ENCODE results near the gene CANT1. TPM values are rescaled to one million over a fixed set of nuclear protein-coding genes. Genes with fewer than 3 reads are reported as not detected.
A peak's percentile ranks its signal among the peaks of the same experiment; 100 is the strongest.

The CANT1 gene
- total and polyA plus RNA-seq, 9 of the 15 experiments (the other 6 are each of a cell fraction or from before 2014, with no cell fraction given): 2.7 to 66.4 (median 22.5) TPM

DNA sequence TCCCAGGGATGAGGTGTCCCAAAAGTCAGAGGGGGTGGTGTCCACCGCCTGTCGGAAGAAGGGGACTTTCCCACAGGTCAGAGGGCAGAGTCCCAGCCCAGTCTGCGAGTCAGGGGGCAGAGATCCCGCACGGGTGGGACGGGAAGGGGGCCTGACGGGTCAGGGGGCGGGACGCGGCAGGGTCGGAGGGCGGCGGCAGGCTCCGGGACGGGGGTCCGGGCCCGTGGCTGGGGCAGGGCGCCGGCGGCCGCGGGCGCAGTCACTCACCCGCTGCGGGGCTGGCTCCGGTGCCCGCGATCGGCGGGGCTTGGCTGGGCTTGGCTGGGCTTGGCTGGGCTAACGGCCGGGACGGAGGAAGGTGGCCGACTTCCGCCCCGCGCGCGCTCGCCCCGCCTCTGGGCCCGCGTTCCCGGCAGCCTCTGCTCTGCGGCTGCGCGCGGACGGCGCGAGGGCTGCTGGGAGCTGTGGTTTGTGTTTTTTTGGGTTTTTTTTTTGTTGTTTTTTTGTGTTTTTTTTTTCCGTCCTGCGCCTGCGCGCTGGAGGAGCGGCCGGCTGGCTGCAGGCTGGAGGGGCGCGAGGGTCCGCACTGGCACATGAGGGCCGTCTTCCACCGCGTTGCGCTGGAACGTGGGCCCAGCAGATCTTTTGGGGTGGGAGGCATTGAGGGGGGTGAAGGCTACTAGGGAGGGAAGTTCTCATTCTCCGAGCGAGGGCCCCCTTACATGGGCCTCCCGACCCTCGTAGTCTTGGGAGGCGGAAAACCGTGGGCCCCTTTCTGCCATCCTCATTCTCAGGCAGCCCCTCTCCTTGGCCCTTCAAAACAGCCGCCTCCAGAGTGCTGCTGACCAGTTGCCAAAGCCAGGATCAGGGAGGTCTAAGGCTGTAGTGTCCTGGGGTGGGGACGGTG lies at the start of gene CANT1 (continued):
- TF ChIP-seq, protein P1, sequence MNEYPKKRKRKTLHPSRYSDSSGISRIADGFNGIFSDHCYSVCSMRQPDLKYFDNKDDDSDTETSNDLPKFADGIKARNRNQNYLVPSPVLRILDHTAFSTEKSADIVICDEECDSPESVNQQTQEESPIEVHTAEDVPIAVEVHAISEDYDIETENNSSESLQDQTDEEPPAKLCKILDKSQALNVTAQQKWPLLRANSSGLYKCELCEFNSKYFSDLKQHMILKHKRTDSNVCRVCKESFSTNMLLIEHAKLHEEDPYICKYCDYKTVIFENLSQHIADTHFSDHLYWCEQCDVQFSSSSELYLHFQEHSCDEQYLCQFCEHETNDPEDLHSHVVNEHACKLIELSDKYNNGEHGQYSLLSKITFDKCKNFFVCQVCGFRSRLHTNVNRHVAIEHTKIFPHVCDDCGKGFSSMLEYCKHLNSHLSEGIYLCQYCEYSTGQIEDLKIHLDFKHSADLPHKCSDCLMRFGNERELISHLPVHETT (CRISPR knock-in tag; conservative IDR thresholded peaks at IDR 0.05 in 1 of 2, IDR thresholded peaks at IDR 0.05 in 1 of 2): peak in 1 of 2 experiments; percentile 74; a peak in 2 of 4 replicates
- TF ChIP-seq, protein P2, sequence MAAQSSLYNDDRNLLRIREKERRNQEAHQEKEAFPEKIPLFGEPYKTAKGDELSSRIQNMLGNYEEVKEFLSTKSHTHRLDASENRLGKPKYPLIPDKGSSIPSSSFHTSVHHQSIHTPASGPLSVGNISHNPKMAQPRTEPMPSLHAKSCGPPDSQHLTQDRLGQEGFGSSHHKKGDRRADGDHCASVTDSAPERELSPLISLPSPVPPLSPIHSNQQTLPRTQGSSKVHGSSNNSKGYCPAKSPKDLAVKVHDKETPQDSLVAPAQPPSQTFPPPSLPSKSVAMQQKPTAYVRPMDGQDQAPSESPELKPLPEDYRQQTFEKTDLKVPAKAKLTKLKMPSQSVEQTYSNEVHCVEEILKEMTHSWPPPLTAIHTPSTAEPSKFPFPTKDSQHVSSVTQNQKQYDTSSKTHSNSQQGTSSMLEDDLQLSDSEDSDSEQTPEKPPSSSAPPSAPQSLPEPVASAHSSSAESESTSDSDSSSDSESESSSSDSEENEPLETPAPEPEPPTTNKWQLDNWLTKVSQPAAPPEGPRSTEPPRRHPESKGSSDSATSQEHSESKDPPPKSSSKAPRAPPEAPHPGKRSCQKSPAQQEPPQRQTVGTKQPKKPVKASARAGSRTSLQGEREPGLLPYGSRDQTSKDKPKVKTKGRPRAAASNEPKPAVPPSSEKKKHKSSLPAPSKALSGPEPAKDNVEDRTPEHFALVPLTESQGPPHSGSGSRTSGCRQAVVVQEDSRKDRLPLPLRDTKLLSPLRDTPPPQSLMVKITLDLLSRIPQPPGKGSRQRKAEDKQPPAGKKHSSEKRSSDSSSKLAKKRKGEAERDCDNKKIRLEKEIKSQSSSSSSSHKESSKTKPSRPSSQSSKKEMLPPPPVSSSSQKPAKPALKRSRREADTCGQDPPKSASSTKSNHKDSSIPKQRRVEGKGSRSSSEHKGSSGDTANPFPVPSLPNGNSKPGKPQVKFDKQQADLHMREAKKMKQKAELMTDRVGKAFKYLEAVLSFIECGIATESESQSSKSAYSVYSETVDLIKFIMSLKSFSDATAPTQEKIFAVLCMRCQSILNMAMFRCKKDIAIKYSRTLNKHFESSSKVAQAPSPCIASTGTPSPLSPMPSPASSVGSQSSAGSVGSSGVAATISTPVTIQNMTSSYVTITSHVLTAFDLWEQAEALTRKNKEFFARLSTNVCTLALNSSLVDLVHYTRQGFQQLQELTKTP (IDR thresholded peaks at IDR 0.05; ENCODE audit: low read depth in 1 of 2, partially characterized antibody in 2 of 2): peak in 1 of 2 experiments; percentile 93
- no peak for TF ChIP-seq HNRNPLL (IDR thresholded peaks at IDR 0.05; ENCODE audit: low read depth, low read length, poor library complexity, severe bottlenecking)
- no peak for TF ChIP-seq DDX20 (tag; IDR thresholded peaks at IDR 0.05; ENCODE audit: low read depth)
- no peak for TF ChIP-seq SNIP1 (IDR thresholded peaks at IDR 0.05; ENCODE audit: low read depth)
- TF ChIP-seq, protein P3, sequence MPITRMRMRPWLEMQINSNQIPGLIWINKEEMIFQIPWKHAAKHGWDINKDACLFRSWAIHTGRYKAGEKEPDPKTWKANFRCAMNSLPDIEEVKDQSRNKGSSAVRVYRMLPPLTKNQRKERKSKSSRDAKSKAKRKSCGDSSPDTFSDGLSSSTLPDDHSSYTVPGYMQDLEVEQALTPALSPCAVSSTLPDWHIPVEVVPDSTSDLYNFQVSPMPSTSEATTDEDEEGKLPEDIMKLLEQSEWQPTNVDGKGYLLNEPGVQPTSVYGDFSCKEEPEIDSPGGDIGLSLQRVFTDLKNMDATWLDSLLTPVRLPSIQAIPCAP (CRISPR knock-in tag; IDR thresholded peaks at IDR 0.05; ENCODE audit: borderline replicate concordance): no peak
- no peak for TF ChIP-seq RFX5 (IDR thresholded peaks at IDR 0.05; ENCODE audit: low read depth, low read length)
- no peak for TF ChIP-seq NR2F6 (CRISPR knock-in tag; IDR thresholded peaks at IDR 0.05)
- peak; percentile 54; the same call in 1 of the 2 replicates for TF ChIP-seq GTF2E2 (tag; IDR thresholded peaks at IDR 0.05)
- TF ChIP-seq, protein P4, sequence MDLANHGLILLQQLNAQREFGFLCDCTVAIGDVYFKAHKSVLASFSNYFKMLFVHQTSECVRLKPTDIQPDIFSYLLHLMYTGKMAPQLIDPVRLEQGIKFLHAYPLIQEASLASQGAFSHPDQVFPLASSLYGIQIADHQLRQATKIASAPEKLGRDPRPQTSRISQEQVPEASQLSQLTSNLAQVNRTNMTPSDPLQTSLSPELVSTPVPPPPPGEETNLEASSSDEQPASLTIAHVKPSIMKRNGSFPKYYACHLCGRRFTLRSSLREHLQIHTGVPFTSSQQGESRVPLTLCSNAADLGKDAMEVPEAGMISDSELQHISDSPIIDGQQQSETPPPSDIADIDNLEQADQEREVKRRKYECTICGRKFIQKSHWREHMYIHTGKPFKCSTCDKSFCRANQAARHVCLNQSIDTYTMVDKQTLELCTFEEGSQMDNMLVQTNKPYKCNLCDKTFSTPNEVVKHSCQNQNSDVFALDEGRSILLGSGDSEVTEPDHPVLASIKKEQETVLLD (IDR thresholded peaks at IDR 0.05): peak; percentile 97
- TF ChIP-seq, protein P5, sequence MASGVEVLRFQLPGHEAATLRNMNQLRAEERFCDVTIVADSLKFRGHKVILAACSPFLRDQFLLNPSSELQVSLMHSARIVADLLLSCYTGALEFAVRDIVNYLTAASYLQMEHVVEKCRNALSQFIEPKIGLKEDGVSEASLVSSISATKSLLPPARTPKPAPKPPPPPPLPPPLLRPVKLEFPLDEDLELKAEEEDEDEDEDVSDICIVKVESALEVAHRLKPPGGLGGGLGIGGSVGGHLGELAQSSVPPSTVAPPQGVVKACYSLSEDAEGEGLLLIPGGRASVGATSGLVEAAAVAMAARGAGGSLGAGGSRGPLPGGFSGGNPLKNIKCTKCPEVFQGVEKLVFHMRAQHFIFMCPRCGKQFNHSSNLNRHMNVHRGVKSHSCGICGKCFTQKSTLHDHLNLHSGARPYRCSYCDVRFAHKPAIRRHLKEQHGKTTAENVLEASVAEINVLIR (CRISPR knock-in tag; IDR thresholded peaks at IDR 0.05): no peak
- no peak for TF ChIP-seq ZNF436 (CRISPR knock-in tag; IDR thresholded peaks at IDR 0.05)
- TF ChIP-seq FOXJ2 (tag; IDR thresholded peaks at IDR 0.05): no peak
- TF ChIP-seq, protein P6, sequence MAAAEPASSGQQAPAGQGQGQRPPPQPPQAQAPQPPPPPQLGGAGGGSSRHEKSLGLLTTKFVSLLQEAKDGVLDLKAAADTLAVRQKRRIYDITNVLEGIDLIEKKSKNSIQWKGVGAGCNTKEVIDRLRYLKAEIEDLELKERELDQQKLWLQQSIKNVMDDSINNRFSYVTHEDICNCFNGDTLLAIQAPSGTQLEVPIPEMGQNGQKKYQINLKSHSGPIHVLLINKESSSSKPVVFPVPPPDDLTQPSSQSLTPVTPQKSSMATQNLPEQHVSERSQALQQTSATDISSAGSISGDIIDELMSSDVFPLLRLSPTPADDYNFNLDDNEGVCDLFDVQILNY (CRISPR knock-in tag; IDR thresholded peaks at IDR 0.05): no peak
